IPS DF 6.9 (cell line): ENCODE results near the gene SMCP.

Source experiments
- DNase-seq: peaks from one replicate; pipeline ENCODE4 v3.0.0-alpha.2; 2013; ENCODE audit warnings: low read depth, low spot score
- H3K27ac ChIP-seq: one replicate; pipeline ENCODE4 v1.5.1; 2013; ENCODE audit warnings: low read length, control low read depth
- H3K27me3 ChIP-seq: 2 replicates; pipeline ENCODE4 v1.6.1; 2013; ENCODE audit warnings: mild to moderate bottlenecking, low read length; ENCODE audit not compliant: control insufficient read depth, insufficient read depth
- H3K36me3 ChIP-seq: 2 replicates; pipeline ENCODE4 v1.6.1; 2013; ENCODE audit warnings: low read length; ENCODE audit not compliant: control insufficient read depth, insufficient read depth
- H3K4me1 ChIP-seq: 2 replicates; pipeline ENCODE4 v1.6.1; 2013; ENCODE audit warnings: low read length; ENCODE audit not compliant: control insufficient read depth, insufficient read depth
- H3K4me3 ChIP-seq: 2 replicates; pipeline ENCODE4 v1.5.1; 2013; ENCODE audit warnings: mild to moderate bottlenecking, low read length
- H3K9me3 ChIP-seq: 2 replicates; pipeline ENCODE4 v1.6.1; 2013; ENCODE audit warnings: low read length, inconsistent platforms; ENCODE audit not compliant: control insufficient read depth, insufficient read depth
- WGBS: extraction: QIAGEN DNeasy Blood & Tissue Kit; methylation state at CpG from one replicate; pipeline ENCODE4 v1.1.7; 2013; ENCODE audit warnings: mixed read lengths, missing lambda C conversion rate; ENCODE audit not compliant: insufficient read length, insufficient coverage; 5-methylcytosine and 5-hydroxymethylcytosine counted together

The SMCP gene

DNA sequence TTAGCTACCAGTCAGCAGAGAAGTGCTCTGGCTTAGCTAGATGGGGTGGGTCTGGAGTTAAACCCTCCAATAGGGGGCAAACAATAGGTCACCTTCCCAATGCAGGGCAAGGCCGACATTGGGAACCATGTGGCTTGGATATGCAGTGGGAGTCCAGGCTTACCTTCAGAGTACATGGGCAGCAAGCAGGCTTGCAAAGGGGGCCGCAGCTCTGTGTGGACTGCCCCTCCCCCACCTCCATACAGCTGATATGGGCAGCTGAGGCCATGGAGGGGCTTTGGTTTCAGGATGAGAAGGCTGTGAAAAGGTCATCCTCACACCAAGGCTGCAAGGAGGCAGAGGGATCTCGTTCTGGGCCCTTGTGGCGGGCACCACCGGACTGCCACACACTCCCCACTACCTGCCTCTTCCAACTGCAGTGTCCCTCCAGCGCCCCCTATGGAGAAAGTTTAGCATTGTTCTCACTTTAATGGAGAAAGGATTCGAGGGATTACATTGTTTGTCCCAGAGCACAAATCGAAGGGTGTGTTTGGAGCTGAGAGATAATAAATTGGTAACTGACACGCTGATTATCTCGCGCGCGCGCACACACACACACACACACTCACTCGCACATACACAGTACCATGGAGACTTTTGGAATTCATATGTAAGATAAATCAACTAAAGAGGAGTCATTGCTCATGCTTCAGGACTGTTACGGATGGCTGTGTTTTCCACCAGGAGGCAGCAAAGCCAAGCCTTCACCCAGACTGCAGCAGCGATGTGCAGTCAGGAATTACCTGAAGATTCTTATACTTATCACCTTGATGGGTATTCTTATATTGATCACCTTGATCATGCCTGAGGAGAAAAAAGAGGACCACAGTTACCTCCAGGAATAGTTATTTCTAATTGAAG lies 7.0 kb upstream of the SMCP start:
- no peak overlapping the region for H3K4me3 ChIP-seq
- H3K27ac ChIP-seq: no peak overlapping the region
- H3K4me1 ChIP-seq: no peaks in the 10 kb centered on the region
- peak; percentile 37 for DNase-seq
- no peaks in the 10 kb centered on the region for H3K27me3 ChIP-seq
- WGBS: no CpG with 5 or more reads among the region's 17 CpGs
- H3K36me3 ChIP-seq: no peaks in the 10 kb centered on the region
- no peaks in the 10 kb centered on the region for H3K9me3 ChIP-seq

DNA sequence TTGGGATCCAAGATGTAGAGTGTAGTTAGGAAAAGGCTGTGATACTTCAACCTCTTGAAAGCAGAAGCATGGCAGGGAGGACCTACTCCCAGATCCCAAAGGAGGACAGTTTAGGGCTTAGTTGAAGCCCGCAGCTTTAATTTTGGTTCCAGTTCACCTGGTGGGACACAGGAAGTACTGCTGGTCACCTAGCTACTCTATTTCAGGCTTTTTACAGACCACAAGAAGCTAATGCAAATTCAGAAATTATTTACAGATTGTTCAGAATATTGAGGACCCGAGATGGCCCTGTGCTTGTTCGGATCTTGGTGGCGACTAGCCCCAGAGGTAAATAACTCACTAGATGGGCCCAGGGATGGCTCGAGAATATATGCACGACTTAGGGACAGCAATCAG lies 6.4 kb upstream of the SMCP start:
- H3K27me3 ChIP-seq: no peaks in the 10 kb centered on the region
- no peak overlapping the region for H3K27ac ChIP-seq
- no peaks in the 10 kb centered on the region for H3K9me3 ChIP-seq
- no peak overlapping the region for H3K4me3 ChIP-seq
- no peaks in the 10 kb centered on the region for H3K4me1 ChIP-seq
- DNase-seq: no peak
- H3K36me3 ChIP-seq: no peaks in the 10 kb centered on the region
- WGBS: no CpG with 5 or more reads among the region's 6 CpGs

DNA sequence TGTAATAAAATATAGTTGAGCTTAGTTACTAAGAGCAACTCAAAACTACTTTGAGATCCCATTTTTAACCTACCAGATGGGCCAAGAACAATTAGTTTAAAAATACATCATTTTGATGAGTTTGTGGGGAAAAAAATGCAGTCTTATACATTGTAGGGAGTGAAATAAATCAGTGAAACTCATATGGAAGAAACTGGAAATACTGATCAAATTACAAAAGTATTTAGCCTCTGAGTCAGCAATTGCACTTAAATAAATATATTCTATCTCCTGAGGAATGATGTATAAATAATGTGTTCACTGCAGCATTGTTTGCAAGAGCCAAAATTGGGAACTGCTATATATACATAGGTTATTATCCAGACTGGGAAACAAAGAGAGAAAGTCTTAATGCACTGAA lies 4.6 kb upstream of the SMCP start:
- Histone ChIP-seq H3K4me3 (no peak overlapping the region), H3K4me1 (no peaks in the 10 kb centered on the region), H3K27ac (no peak overlapping the region), H3K27me3 (no peaks in the 10 kb centered on the region), H3K36me3 (no peaks in the 10 kb centered on the region), H3K9me3 (no peaks in the 10 kb centered on the region)
- no peak for DNase-seq

DNA sequence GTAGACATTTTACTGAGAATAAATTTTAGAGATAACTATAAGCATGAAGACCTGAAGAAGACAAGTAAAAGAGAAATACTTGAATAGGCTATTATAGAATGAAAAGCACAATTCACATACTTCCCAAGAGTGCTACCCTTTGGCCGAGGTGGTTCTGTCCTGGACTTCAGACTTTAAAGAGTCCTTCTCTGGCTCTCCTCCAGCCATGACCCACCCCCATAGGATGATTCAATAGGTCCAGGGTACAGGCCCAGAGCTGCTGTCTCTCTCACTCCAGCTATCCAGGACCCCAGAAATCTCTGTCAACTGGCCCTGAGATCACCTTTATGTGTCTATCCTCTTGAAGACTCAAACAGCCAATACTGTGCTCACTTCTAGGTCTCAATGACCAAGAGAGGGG lies 1.3 kb upstream of the SMCP start:
- WGBS: no CpG with 5 or more reads among the region's 1 CpG
- no peaks in the 10 kb centered on the region for H3K36me3 ChIP-seq
- no peak overlapping the region for H3K27ac ChIP-seq
- H3K4me1 ChIP-seq: no peaks in the 10 kb centered on the region
- no peaks in the 10 kb centered on the region for H3K27me3 ChIP-seq
- H3K9me3 ChIP-seq: no peaks in the 10 kb centered on the region
- no peak for DNase-seq
- no peak overlapping the region for H3K4me3 ChIP-seq

DNA sequence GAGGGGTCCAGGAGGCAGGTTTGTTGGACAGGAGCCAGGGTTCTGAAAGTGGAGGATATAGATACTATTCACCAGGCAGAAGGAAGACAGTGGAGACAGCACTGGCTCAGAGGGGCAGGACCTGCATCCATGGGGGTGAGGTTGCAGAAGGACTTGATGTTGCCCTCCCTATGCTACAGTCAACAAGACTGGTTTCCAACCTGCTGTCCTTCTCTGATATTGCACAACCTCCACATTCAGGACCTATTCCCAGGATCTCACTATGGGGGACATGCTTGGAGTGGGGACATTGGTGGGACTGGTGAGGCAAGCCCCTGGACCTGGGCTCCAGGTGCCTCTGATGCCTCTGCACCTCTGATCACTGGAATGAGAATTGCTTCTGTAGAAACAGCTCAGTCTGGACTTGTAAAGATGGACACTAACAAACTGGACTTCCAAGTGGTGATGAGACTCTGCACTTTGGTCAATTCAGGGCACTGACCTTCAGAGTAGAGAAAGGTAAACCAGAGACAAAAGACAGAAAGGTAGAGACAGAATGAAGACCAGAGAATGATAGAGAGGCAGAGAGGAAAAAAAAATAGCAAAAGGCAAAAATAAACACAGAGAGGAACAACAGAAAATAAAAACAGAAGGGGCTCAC lies 1.6 kb downstream of the SMCP start:
- Histone ChIP-seq H3K4me3 (no peak overlapping the region), H3K36me3 (no peaks in the 10 kb centered on the region), H3K27me3 (no peaks in the 10 kb centered on the region), H3K9me3 (no peaks in the 10 kb centered on the region), H3K27ac (no peak overlapping the region), H3K4me1 (no peaks in the 10 kb centered on the region)
- no peak for DNase-seq

DNA sequence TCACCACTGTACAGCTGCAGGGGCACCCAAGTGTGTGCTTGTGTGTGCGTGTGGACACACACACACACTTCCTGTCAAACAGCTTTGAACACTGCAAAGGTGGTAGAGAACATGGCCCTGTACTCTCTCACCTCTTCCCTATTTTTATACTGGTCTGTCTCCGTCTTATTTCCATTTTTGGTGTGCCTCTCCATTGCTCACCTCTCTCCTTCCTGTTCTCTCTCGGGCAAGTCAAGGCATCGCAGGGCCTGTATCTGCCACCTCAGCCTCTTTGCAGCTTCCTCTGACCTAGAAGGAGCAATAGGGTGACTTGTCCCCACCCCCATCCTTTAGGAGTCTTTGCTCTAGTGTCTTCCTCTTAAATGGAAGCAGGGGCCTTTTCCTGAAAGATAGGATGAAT lies 2.2 kb downstream of the SMCP start:
- no peaks in the 10 kb centered on the region for H3K9me3 ChIP-seq
- H3K27me3 ChIP-seq: no peaks in the 10 kb centered on the region
- H3K27ac ChIP-seq: no peak overlapping the region
- H3K36me3 ChIP-seq: no peaks in the 10 kb centered on the region
- H3K4me3 ChIP-seq: no peak overlapping the region
- no peak for DNase-seq
- H3K4me1 ChIP-seq: no peaks in the 10 kb centered on the region
- no CpG with 5 or more reads among the region's 4 CpGs for WGBS

DNA sequence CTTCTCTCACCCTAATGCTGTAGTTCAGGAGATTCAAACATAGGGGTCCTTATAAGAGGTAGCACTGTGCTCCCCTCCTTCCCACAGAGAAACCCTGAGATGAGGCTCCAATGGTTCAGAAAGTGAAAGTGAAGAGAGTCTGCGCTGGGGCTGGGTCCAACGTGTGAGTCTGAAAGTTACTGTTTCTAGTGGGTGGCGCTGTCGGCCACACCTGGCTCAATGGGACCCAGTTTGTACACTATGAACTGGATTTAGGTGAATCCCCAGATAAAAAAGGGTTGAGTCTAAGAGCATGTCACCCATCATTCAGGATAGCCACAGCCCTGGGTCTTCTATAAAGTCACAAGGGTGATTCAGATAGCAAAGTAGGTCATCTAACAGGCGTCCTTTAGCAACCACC lies 2.8 kb downstream of the SMCP start:
- no peaks in the 10 kb centered on the region for H3K27me3 ChIP-seq
- no CpG with 5 or more reads among the region's 5 CpGs for WGBS
- H3K9me3 ChIP-seq: no peaks in the 10 kb centered on the region
- H3K4me1 ChIP-seq: no peaks in the 10 kb centered on the region
- no peak overlapping the region for H3K27ac ChIP-seq
- no peak overlapping the region for H3K4me3 ChIP-seq
- no peaks in the 10 kb centered on the region for H3K36me3 ChIP-seq
- no peak for DNase-seq

DNA sequence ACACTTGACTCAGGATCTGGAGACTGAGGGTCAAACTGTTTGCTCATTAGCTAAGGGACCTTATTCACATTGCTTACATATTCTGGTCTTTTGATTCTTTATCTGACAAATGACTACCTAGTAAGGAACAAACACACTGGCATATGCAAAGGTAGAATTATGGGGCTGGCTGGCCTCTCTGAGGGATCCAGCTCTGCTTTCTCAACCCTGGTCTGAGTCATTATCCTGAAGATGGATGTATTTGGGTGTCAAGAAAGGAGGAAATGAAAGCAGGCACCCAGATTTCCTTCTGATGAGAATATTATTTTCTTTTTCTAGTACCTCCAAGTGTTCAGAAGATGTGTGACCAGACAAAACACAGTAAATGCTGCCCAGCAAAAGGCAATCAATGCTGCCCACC lies 6.0 kb downstream of the SMCP start:
- Histone ChIP-seq H3K27ac (no peak overlapping the region), H3K27me3 (no peaks in the 10 kb centered on the region), H3K9me3 (no peaks in the 10 kb centered on the region), H3K4me1 (no peaks in the 10 kb centered on the region), H3K36me3 (no peaks in the 10 kb centered on the region), H3K4me3 (no peak overlapping the region)
- no peak for DNase-seq

DNA sequence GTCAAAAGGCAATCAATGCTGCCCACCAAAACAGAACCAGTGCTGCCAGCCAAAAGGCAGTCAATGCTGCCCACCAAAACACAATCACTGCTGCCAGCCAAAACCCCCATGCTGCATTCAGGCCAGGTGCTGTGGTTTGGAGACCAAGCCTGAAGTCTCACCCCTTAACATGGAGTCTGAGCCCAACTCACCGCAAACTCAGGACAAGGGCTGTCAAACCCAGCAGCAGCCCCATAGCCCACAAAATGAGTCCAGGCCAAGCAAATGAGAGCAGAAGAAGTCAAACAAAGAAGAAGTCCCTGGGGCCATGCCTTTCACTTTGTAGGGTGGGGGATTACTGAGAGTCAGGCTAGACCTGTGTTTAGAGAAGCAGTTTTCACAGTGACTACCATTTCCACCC lies 6.4 kb downstream of the SMCP start:
- no peaks in the 10 kb centered on the region for H3K27me3 ChIP-seq
- H3K4me1 ChIP-seq: no peaks in the 10 kb centered on the region
- WGBS: no CpG with 5 or more reads among the region's 1 CpG
- H3K4me3 ChIP-seq: no peak overlapping the region
- H3K9me3 ChIP-seq: no peaks in the 10 kb centered on the region
- H3K27ac ChIP-seq: no peak overlapping the region
- DNase-seq: no peak
- no peaks in the 10 kb centered on the region for H3K36me3 ChIP-seq

DNA sequence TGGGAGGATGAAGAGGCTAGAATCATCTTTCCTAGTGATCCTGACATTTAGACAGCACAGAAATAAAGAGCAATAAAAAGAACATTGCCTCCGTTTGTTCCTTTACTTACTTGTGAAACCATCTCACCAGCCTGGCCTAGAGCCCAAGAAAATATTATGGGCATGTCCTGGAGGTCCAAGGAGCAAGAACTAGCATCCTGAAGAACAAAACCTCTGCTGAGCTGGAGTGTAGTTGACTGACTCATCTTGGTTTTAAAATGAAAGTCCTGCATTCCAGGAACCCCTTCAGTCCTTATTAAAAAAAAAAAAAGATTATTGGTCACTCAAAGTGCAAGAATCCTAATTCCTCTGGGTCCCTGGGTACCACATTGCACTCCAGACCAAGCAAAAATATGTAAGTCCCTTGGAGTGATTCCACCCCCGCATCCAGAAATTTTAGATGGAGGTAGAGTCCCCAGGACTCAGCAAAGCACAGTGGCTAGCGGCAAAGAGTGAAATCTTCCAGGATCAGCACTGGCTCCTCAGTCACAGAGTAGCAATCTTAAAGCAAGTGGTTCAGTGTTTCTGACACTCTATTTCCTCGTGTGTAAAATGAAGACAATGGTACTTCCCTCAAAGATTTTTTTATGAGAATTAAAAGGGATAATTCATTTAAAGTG lies 7.0 kb downstream of the SMCP start:
- DNase-seq: no peak
- Histone ChIP-seq H3K27ac (no peak overlapping the region), H3K9me3 (no peaks in the 10 kb centered on the region), H3K4me3 (no peak overlapping the region), H3K36me3 (no peaks in the 10 kb centered on the region), H3K27me3 (no peaks in the 10 kb centered on the region), H3K4me1 (no peaks in the 10 kb centered on the region)
- WGBS: no CpG with 5 or more reads among the region's 4 CpGs
